H7 (cell line): ENCODE data around the gene STN1. TPM values are rescaled to one million over a fixed set of nuclear protein-coding genes. Genes with fewer than 3 reads are reported as not detected.

Experiments
- DNase-seq: peaks from one replicate; pipeline ENCODE4 v3.0.0; 2012
- H3K27me3 ChIP-seq: 2 replicates; pipeline ENCODE4 v1.6.0; 2011; ENCODE audit warnings: mild to moderate bottlenecking, low read length; ENCODE audit not compliant: control insufficient read depth, insufficient read depth
- H3K36me3 ChIP-seq: replicated peaks from 2 replicates; pipeline ENCODE4 v1.5.1; 2011; ENCODE audit warnings: low read length; ENCODE audit not compliant: control insufficient read depth, insufficient read depth
- H3K4me3 ChIP-seq: 2 replicates; pipeline ENCODE4 v1.5.1; 2011; ENCODE audit warnings: low read depth, mild to moderate bottlenecking, control low read depth, low read length, moderate library complexity; ENCODE audit not compliant: insufficient read depth
- total RNA-seq: library from RNA; depleted of rRNA; stranded (reverse); fragments of >200 nt; shearing (Covaris generic); gene quantifications from 2 replicates; pipeline ENCODE4 v1.2.3, GENCODE V29; 2014

The STN1 gene
- total RNA-seq, 1 experiment from 2014 or later: 24.0 TPM

DNA sequence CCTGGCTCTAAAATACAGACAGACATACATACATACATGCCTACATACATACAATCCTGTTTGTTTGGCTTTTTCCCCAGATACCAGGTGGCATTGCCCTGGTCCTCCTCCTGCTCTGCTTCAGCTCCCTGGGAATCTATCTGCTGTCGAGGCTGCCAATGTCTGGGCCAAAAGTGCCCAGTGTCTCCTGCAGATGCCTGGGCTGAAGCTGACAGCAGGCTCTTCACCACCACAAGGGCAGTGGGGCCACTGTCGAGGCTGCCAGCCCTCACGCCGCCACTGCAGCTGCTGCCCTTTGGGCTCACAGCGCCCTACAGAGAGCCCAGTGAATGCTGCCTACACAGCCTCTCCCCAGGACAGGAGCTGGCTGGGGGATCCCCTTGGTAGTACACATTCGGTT, 18.0 kb upstream of the STN1 start:
- Histone ChIP-seq H3K27me3 (no peaks in the 10 kb centered on the region), H3K36me3 (no peaks in the 10 kb centered on the region), H3K4me3 (no peak overlapping the region)
- DNase-seq: no peak

DNA sequence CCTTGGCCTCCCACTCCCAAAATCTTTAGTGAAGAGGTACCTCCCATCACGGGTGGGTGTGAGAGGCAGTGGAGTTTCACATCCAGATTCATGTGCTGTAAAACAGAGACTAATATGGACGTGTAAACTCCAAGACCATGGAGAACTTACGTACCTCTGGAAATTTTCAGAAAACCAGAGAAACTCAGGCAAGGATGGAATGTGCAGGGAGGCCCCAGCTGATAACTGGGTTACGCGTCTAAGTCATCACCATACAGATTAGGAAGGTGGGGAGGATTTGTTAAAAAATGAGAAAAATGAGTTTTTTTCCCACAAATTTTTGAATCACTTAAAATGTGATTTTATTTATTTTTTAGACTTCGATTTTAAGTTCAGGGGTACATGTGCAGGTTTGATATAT, 16.3 kb upstream of the STN1 start:
- no peak for DNase-seq
- no peak overlapping the region for H3K4me3 ChIP-seq
- H3K27me3 ChIP-seq: no peaks in the 10 kb centered on the region
- H3K36me3 ChIP-seq: no peaks in the 10 kb centered on the region

DNA sequence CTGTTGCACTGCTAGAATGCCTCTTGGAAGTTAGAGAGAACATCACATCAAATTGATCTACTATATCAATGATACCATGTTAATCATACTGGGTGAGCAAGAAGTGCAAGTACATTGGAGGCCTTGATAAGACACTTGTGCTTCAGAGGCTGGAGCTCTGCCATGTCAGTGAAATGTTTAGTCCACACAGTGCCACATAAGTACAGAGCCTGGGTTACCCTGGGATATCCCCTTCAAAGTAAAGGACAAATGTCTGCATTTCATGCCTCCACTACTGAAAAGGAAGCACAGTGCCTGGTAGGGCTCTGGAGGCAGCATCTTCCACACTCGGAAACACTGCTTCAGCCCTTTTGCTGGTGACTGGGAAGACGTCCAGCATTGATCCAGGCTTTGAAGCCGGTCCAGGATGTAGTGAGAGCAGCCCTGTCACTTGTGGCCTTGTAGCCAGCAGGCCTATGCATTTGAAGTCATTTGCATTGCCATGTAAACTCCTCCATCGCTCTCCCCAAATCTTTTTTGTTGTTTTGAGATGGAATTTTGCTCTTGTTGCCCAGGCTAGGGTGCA, 15.7 kb upstream of the STN1 start:
- H3K27me3 ChIP-seq: no peaks in the 10 kb centered on the region
- no peak overlapping the region for H3K4me3 ChIP-seq
- H3K36me3 ChIP-seq: no peaks in the 10 kb centered on the region
- no peak for DNase-seq

DNA sequence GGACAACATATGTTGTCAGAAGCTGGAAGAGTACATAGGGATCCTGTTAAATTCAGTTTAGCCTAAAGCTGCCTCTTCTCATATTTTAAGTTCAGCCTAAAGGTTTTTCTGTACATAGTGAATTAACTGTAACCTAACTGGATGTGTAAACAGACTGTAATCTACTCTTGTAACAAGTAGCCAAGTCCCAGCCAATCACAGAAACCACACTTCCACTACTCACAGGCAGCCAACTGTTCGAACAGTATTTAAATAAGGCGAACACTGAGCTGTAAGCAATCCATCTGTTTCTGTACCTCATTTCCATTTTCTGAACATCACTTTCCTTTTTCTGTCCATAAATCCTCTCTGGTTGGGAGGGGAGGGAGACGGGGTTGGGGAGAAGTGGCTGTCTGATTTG, 15.0 kb upstream of the STN1 start:
- H3K4me3 ChIP-seq: no peak overlapping the region
- H3K36me3 ChIP-seq: no peaks in the 10 kb centered on the region
- no peak for DNase-seq
- H3K27me3 ChIP-seq: no peaks in the 10 kb centered on the region

DNA sequence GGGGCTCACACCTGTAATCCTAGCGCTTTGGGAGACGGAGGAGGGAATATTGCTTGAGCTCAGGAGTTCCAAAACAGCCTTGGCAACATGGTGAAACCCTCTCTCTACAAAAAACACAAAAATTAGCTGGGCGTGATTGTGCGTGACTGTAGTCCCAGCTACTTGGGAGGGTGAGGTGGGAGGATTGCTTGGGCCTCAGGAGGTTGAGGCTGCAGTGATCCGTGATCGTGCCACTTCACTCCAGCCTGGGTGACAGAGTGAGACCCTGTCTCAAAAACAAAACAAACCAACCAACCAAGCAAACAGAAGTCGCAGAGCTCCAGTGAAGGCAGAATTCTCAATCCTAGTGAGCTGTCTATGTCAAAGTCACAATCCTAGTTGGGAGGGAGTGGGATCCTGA, 14.3 kb upstream of the STN1 start:
- no peaks in the 10 kb centered on the region for H3K27me3 ChIP-seq
- H3K36me3 ChIP-seq: no peaks in the 10 kb centered on the region
- H3K4me3 ChIP-seq: no peak overlapping the region
- no peak for DNase-seq

- Histone ChIP-seq H3K27me3 (no peaks in the 10 kb centered on the region), H3K36me3 (no peaks in the 10 kb centered on the region), H3K4me3 (no peak overlapping the region)
- DNase-seq: no peak
These were observed 13.6 kb upstream of the STN1 start for GRCh38 chr10:103931603-103932002.

DNA sequence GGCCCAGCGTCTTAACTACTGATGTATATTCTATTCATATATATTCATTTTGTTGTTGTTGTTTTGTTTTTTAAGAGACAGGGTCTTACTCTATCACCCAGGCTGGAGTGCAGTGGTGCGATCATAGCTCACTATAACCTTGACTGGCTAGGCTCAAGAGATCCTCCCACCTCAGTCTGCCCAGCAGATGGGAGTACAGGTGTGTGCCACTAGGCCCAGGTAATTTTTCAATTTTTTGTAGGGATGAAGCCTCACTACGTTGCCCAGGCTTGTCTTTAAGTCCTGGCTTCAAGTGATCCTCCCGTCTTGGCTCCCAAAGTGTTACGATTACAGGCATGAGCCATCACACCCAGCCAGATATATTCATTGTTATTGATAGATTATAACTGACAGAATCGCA, 12.9 kb upstream of the STN1 start:
- H3K4me3 ChIP-seq: no peak overlapping the region
- H3K36me3 ChIP-seq: no peaks in the 10 kb centered on the region
- no peak for DNase-seq
- H3K27me3 ChIP-seq: no peaks in the 10 kb centered on the region

DNA sequence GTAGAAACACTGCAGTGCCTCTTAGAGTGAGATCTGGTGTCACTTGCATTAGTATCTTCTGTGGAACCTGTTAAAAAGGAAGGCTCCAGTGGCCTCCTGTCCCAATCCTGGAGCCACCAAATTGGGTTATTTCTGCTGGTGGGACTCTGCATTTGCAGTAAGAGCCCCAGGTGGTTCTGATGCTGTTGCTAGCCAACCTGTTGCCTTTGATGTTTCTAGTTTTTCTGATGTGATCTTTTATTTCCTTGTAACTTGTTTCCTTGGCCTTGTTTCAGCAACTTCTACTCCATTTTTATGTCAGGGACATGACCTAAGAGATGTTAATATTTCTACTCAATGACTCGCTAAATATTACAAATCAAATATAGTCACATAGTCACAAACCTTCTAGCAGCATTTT, 12.5 kb upstream of the STN1 start:
- H3K4me3 ChIP-seq: no peak overlapping the region
- no peaks in the 10 kb centered on the region for H3K27me3 ChIP-seq
- no peaks in the 10 kb centered on the region for H3K36me3 ChIP-seq
- no peak for DNase-seq

DNA sequence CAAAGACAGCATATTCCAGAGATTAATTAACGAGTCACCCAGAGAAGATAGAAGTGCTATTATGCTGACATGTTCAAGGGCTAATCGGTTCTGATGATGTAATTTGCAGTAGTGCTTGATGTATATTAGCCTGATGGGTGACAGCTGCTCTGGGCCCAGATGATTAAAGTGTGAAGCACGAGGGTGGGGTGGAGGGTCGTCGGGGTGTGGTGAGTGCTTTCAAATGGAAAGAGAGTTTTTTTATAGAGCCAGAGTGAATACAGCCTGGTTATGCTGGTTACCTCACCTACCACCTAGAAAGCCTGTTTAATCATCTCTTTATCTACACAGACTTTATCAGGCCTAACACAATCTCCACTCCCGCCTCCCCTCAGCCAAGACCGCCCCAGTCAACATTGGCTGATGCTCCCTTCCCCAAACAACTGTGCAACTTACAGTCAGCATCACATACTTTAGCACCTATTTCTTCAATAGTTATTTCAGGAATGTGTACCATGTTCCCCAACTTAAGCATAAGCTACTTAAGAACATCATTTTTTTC, 11.5 kb upstream of the STN1 start:
- DNase-seq: no peak
- no peaks in the 10 kb centered on the region for H3K27me3 ChIP-seq
- H3K36me3 ChIP-seq: no peaks in the 10 kb centered on the region
- H3K4me3 ChIP-seq: no peak overlapping the region

DNA sequence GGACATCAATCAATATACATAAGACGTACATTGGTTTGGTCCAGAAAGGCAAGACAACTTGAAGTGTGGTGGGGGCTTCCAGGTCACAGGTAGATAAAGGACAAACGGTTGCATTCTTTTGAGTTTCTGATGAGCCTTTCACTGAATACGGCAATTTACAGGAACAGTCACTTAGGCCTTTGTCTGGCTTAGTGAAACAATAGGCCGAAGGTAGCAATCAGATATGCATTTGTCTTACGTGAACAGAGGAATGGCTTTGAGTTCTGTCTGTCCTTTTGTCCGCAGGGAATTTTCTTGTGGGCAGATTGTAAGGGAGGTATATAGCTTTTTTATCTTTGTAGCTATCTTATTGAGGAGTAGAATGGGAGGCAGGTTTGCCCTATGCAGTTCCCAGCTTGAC, 10.8 kb upstream of the STN1 start:
- no peaks in the 10 kb centered on the region for H3K36me3 ChIP-seq
- no peak for DNase-seq
- no peak overlapping the region for H3K4me3 ChIP-seq

DNA sequence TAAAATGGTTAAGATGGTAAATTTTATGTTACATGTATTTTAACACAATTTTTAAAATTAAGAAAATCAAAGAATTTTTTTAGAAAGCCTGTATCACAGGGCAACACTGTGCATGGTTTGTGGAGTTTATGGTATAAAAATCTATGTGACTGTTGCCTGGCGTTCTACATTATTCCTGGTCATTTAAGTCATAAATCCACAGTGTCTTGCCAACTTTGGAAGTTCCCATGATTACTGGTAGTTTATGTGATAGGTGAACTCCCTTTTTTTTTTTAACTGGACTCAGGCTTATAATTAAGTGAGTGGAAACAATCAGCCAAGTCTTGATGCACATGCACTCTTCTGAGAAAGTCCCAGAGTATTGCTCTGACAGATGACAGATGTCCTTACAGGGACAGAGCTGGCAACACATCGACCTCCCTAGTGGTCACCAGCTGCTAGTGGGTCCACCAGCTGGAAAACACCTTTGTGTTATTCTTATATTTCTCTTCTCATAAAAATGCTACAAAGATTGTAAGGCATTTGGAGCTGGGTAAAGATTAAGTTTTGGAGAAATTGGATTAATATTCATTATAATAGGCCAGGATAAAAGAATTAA, 8.8 kb upstream of the STN1 start:
- H3K4me3 ChIP-seq: no peak overlapping the region
- DNase-seq: no peak

More for the DNA sequence above, 10.8 kb upstream of the STN1 start:
- H3K27me3 ChIP-seq: no peaks in the 10 kb centered on the region

DNA sequence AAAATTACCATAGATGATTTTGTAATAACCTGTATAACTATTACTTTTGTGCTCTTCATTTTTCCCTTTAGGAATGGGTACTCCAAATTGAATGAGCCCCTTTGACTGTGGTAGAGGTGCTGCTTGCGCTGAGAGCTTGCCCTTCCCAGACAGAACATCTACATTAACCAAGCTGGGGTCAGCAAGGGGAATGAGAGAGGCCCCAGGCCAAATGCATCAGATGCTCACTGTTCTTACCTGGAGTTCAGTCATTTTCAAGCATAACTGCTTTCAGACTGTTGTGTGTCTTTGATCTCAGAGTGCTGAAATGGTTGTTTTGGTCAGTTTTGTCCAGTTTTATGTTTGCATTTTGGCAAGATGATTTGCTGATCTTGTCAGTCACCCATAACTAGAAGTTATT, 7.6 kb upstream of the STN1 start:
- Histone ChIP-seq H3K36me3 (no peaks in the 10 kb centered on the region), H3K4me3 (no peak overlapping the region), H3K27me3 (no peaks in the 10 kb centered on the region)
- no peak for DNase-seq

More for the DNA sequence above, 8.8 kb upstream of the STN1 start:
- Histone ChIP-seq H3K36me3 (no peaks in the 10 kb centered on the region), H3K27me3 (no peaks in the 10 kb centered on the region)

DNA sequence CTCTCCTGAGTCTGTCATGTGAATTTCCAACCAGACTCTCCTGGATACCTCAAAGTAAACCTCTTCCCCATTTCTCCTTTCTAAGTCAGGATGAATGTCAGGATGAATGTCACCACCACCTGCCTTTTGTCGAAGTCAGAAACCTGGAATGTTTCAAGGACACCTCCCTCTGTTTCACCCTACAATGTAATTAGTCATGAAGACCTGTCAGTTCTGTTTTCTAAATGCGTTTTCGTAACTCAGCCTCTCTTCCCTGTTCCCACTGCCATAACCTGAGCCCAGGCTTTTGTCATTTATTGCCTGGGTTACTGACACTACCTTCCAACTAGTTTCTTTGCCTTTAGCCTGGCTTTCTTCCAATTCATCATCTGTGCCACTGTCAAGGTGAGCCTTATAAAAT, 5.5 kb upstream of the STN1 start:
- H3K27me3 ChIP-seq: no peaks in the 10 kb centered on the region
- no peak for DNase-seq
- H3K4me3 ChIP-seq: no peak overlapping the region
- no peaks in the 10 kb centered on the region for H3K36me3 ChIP-seq

DNA sequence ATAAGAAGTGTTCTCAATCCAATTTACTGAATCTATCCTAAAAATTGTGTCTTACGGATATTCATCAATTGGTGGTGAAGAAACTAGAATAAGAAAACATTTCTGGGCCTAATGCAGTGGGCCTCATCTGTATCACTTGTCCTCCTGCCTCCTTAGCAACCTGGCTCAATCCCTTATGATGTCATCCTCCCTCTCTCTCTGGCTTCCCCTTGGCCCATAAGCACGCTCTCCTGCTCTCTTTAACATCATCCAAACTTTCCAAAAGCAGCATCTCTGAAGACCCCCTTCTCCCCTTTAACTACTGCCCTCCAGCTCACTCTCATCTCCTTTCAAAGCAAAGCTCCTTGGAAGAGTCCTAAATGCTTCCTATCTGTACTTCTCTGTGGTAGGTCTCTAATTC, 4.7 kb upstream of the STN1 start:
- DNase-seq: no peak
- Histone ChIP-seq H3K4me3 (no peak overlapping the region), H3K36me3 (no peaks in the 10 kb centered on the region), H3K27me3 (no peaks in the 10 kb centered on the region)

- DNase-seq: peak; percentile 31
- no peak overlapping the region for H3K4me3 ChIP-seq
- no peaks in the 10 kb centered on the region for H3K27me3 ChIP-seq
- no peaks in the 10 kb centered on the region for H3K36me3 ChIP-seq
These were observed 3.8 kb upstream of the STN1 start for GRCh38 chr10:103921750-103922195.
